Smooth muscle cell (in vitro differentiated cells): ENCODE data around the gene ZC3H15. TPM values are rescaled to one million over a fixed set of nuclear protein-coding genes. Genes with fewer than 3 reads are reported as not detected.

Experiments used
- DNase-seq: peaks from one replicate; lab custom pipeline; 2025; ENCODE audit not compliant: unreplicated experiment; lab: John Stamatoyannopoulos, UW
- H2AFZ ChIP-seq: fragments of 200-600 bp; sonication (generic); 2 replicates; pipeline ENCODE4 v1.6.0; 2016; ENCODE audit warnings: antibody characterized with exemption, low read depth, mild to moderate bottlenecking
- H3F3A ChIP-seq: fragments of 200-600 bp; sonication (generic); 2 replicates; pipeline ENCODE4 v1.6.0; 2017; ENCODE audit warnings: antibody characterized with exemption, low read depth
- H3K27ac ChIP-seq: fragments of 200-600 bp; sonication (generic); 2 replicates; pipeline ENCODE4 v1.5.1; 2016; ENCODE audit warnings: low read depth, mild to moderate bottlenecking
- H3K27me3 ChIP-seq: fragments of 200-600 bp; sonication (generic); 2 replicates; pipeline ENCODE4 v1.6.1; 2016; ENCODE audit warnings: low read depth, mild to moderate bottlenecking
- H3K36me3 ChIP-seq: fragments of 200-600 bp; sonication (generic); 2 replicates; pipeline ENCODE4 v1.5.1; 2016; ENCODE audit warnings: low read depth
- H3K4me1 ChIP-seq: fragments of 200-600 bp; sonication (generic); 2 replicates; pipeline ENCODE4 v1.5.1; 2016; ENCODE audit warnings: low read depth
- H3K4me2 ChIP-seq: fragments of 200-600 bp; sonication (generic); 2 replicates; pipeline ENCODE4 v1.6.0; 2016; ENCODE audit warnings: mild to moderate bottlenecking
- H3K4me3 ChIP-seq: fragments of 200-600 bp; sonication (generic); 2 replicates; pipeline ENCODE4 v1.5.1; 2016; ENCODE audit warnings: mild to moderate bottlenecking
- H3K79me2 ChIP-seq: fragments of 200-600 bp; sonication (generic); 2 replicates; pipeline ENCODE4 v1.6.0; 2016; ENCODE audit warnings: low read depth, mild to moderate bottlenecking
- H3K9ac ChIP-seq: fragments of 200-600 bp; sonication (generic); 2 replicates; pipeline ENCODE4 v1.6.0; 2016; ENCODE audit warnings: low read depth
- H3K9me3 ChIP-seq: fragments of 200-600 bp; sonication (generic); replicated peaks from 2 replicates; pipeline ENCODE4 v1.5.1; 2016; ENCODE audit warnings: low read depth
- H4K20me1 ChIP-seq: fragments of 200-600 bp; sonication (generic); 2 replicates; pipeline ENCODE4 v1.6.0; 2016; ENCODE audit warnings: low read depth
- CTCF ChIP-seq: fragments of 200-600 bp; sonication (generic); IDR thresholded peaks from 2 replicates; pipeline ENCODE4 v1.5.1; 2017; ENCODE audit warnings: borderline replicate concordance, mild to moderate bottlenecking, antibody characterized with exemption; ENCODE audit not compliant: insufficient read depth, poor library complexity, severe bottlenecking
- WGBS: methylation state at CpG from one replicate; pipeline ENCODE4 v1.1.7; 2016; ENCODE audit warnings: low lambda C conversion rate; 5-methylcytosine and 5-hydroxymethylcytosine counted together
- polyA plus RNA-seq: library from polyadenylated mRNA; unstranded; fragments of >200 nt; fragmentation: Nextera tagmentation; extraction: Ambion mirVana; gene quantifications from 2 replicates; pipeline ENCODE4 v1.2.1, GENCODE V29; 2016
- total RNA-seq: library from RNA; depleted of rRNA; stranded (reverse); fragments of >200 nt; gene quantifications from 2 replicates; pipeline ENCODE4 v1.2.3, GENCODE V29; 2014

The ZC3H15 gene
- total and polyA plus RNA-seq, 2 experiments from 2014 or later, result 57.1 to 67.7 TPM

- Histone ChIP-seq H3K9me3 (no peaks in the 10 kb centered on the region), H2AFZ (no peak overlapping the region), H3K27ac (no peak overlapping the region), H3K9ac (no peak overlapping the region), H3K4me2 (no peak overlapping the region), H3K4me3 (no peak overlapping the region), H3K36me3 (peaks cover 18% of the 10 kb centered on the region), H4K20me1 (peaks cover 81% of the 10 kb centered on the region), H3K4me1 (no peaks in the 10 kb centered on the region), H3F3A (peaks cover 3% of the 10 kb centered on the region), H3K27me3 (no peaks in the 10 kb centered on the region), H3K79me2 (peaks cover 80% of the 10 kb centered on the region)
- DNase-seq, result no peak
- no peak for TF ChIP-seq CTCF
- 99% methylated on average over 3 of the region's 3 CpGs for WGBS
These were observed 11.9 kb downstream of the ZC3H15 start for GRCh38 chr2:186497928-186498327.

- Histone ChIP-seq H3K27ac (no peak overlapping the region), H3K4me1 (no peaks in the 10 kb centered on the region), H4K20me1 (peaks cover 75% of the 10 kb centered on the region), H2AFZ (no peak overlapping the region), H3F3A (peaks cover 3% of the 10 kb centered on the region), H3K9ac (no peak overlapping the region), H3K4me2 (no peak overlapping the region), H3K79me2 (peaks cover 71% of the 10 kb centered on the region), H3K9me3 (no peaks in the 10 kb centered on the region), H3K27me3 (no peaks in the 10 kb centered on the region), H3K36me3 (peaks cover 20% of the 10 kb centered on the region), H3K4me3 (no peak overlapping the region)
- WGBS, result 0% methylated on average over 1 of the region's 1 CpG
- no peak for TF ChIP-seq CTCF
- no peak for DNase-seq
These were observed 12.8 kb downstream of the ZC3H15 start for GRCh38 chr2:186498834-186499233.

- H4K20me1 ChIP-seq, result peaks cover 29% of the 10 kb centered on the region
- no peaks in the 10 kb centered on the region for H3K9me3 ChIP-seq
- whole genome bisulfite sequencing, result 88% methylated on average over 5 of the region's 5 CpGs
- H3K9ac ChIP-seq, result no peak overlapping the region
- DNase-seq, result no peak
- H3K27me3 ChIP-seq, result no peaks in the 10 kb centered on the region
- peaks cover 44% of the 10 kb centered on the region for H3K79me2 ChIP-seq
- H2AFZ ChIP-seq, result no peak overlapping the region
- peaks cover 36% of the 10 kb centered on the region for H3K36me3 ChIP-seq
- H3K4me1 ChIP-seq, result no peaks in the 10 kb centered on the region
- peaks cover 10% of the 10 kb centered on the region for H3F3A ChIP-seq
- TF ChIP-seq CTCF, result peak; percentile 64
- H3K4me3 ChIP-seq, result no peak overlapping the region
- H3K4me2 ChIP-seq, result no peak overlapping the region
- H3K27ac ChIP-seq, result no peak overlapping the region
These were observed 18.0 kb downstream of the ZC3H15 start for GRCh38 chr2:186503827-186504606.

- peaks cover 5% of the 10 kb centered on the region for H4K20me1 ChIP-seq
- no peak for DNase-seq
- H3K4me1 ChIP-seq, result no peaks in the 10 kb centered on the region
- H3K9me3 ChIP-seq, result no peaks in the 10 kb centered on the region
- no peak overlapping the region for H2AFZ ChIP-seq
- peaks cover 22% of the 10 kb centered on the region for H3K79me2 ChIP-seq
- H3K36me3 ChIP-seq, result peaks cover 30% of the 10 kb centered on the region
- H3F3A ChIP-seq, result peaks cover 8% of the 10 kb centered on the region
- 99% methylated on average over 3 of the region's 3 CpGs for WGBS
- H3K27me3 ChIP-seq, result no peaks in the 10 kb centered on the region
- no peak overlapping the region for H3K27ac ChIP-seq
- TF ChIP-seq CTCF, result no peak
- no peak overlapping the region for H3K4me3 ChIP-seq
- H3K4me2 ChIP-seq, result no peak overlapping the region
- H3K9ac ChIP-seq, result no peak overlapping the region
These were observed 22.2 kb downstream of the ZC3H15 start for GRCh38 chr2:186508263-186508662.
